IPS-20b (cell line): ENCODE data around the gene RRBP1.

Source experiments
- H3K27ac ChIP-seq: one replicate; pipeline ENCODE4 v1.5.1; 2013; ENCODE audit warnings: low read length
- H3K27me3 ChIP-seq: 2 replicates; pipeline ENCODE4 v1.6.1; 2013; ENCODE audit warnings: mild to moderate bottlenecking, low read length, inconsistent platforms; ENCODE audit not compliant: insufficient read depth
- H3K36me3 ChIP-seq: 2 replicates; pipeline ENCODE4 v1.6.1; 2013; ENCODE audit warnings: low read depth, mild to moderate bottlenecking, inconsistent platforms, low read length, moderate library complexity; ENCODE audit not compliant: insufficient read depth
- H3K4me1 ChIP-seq: 2 replicates; pipeline ENCODE4 v1.6.1; 2013; ENCODE audit warnings: mild to moderate bottlenecking, control low read depth, inconsistent platforms, low read length, moderate library complexity; ENCODE audit not compliant: insufficient read depth
- H3K4me3 ChIP-seq: 2 replicates; pipeline ENCODE4 v1.5.1; 2013; ENCODE audit warnings: mild to moderate bottlenecking, low read length, inconsistent platforms
- H3K9ac ChIP-seq: 2 replicates; pipeline ENCODE4 v1.6.1; 2013; ENCODE audit warnings: low read depth, mild to moderate bottlenecking, inconsistent platforms, low read length, moderate library complexity
- H3K9me3 ChIP-seq: 2 replicates; pipeline ENCODE4 v1.6.1; 2013; ENCODE audit warnings: mild to moderate bottlenecking, low read depth, low read length, inconsistent platforms; ENCODE audit not compliant: insufficient read depth

RRBP1 gene

GRCh38 chr20:17669306-17669931, 12.6 kb downstream of the RRBP1 start:
- Histone ChIP-seq H3K9ac (no peak overlapping the region), H3K27ac (no peak overlapping the region), H3K36me3 (0 out of 2 replicates have a peak, but pooled peaks cover 9% of the 10 kb centered on the region)

DNA sequence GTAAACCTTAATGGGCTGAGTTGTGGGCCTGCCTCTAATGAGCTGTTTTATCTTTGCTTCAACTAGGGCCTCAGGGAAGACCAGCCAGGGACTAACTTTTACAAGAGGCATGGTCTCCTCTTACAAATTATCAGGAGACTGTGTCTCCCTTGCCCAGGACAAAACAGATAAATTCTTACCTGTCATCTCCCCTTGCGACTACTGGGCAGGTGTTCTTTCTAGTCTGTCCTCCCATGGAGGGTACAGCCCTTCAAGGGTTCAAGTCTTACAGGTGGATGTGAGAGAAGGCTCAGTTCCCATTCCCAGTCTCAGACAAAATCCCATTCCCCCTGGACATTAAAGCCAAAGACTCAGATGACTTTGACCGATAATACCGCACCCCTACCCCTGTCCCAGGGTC, 13.6 kb downstream of the RRBP1 start:
- Histone ChIP-seq H3K9me3 (no peaks in the 10 kb centered on the region), H3K4me1 (peaks cover 8% of the 10 kb centered on the region; the same call in 1 of the 2 replicates), H3K4me3 (no peak overlapping the region), H3K9ac (no peak overlapping the region), H3K36me3 (0 out of 2 replicates have a peak, but pooled peaks cover 9% of the 10 kb centered on the region), H3K27ac (no peak overlapping the region), H3K27me3 (no peaks in the 10 kb centered on the region)

More at GRCh38 chr20:17669306-17669931, 12.6 kb downstream of the RRBP1 start:
- H3K4me3 ChIP-seq = no peak overlapping the region
- H3K27me3 ChIP-seq = no peaks in the 10 kb centered on the region
- peaks cover 3% of the 10 kb centered on the region; the same call in 1 of the 2 replicates for H3K4me1 ChIP-seq
- no peaks in the 10 kb centered on the region for H3K9me3 ChIP-seq

DNA sequence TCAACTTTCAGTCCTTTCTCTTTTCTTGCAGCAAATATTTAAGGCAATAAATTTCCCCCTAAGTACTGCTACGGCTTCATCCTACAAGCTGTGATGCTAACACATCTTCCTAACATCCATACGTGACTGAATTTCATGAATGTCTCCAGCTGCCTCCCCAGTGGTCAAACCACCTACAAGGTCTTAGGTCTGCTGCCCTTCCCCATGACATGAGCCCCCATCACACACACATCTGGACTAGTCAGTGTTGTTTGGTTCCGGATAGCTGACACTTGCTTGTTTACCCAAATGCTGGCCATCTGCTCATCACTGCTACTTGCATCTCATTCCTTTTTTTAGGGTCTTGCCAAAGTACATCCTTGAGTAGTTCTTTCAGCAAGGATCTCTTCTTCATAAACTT, 14.6 kb downstream of the RRBP1 start:
- Histone ChIP-seq H3K9me3 (no peaks in the 10 kb centered on the region), H3K36me3 (0 out of 2 replicates have a peak, but pooled peaks cover 9% of the 10 kb centered on the region), H3K4me1 (peaks cover 13% of the 10 kb centered on the region; the same call in 1 of the 2 replicates), H3K4me3 (no peak overlapping the region), H3K27ac (no peak overlapping the region), H3K9ac (no peak overlapping the region), H3K27me3 (no peaks in the 10 kb centered on the region)

- Histone ChIP-seq H3K36me3 (0 out of 2 replicates have a peak, but pooled peaks cover 9% of the 10 kb centered on the region), H3K9ac (no peak overlapping the region), H3K4me1 (peaks cover 13% of the 10 kb centered on the region; the same call in 1 of the 2 replicates), H3K4me3 (no peak overlapping the region), H3K9me3 (no peaks in the 10 kb centered on the region), H3K27ac (no peak overlapping the region), H3K27me3 (no peaks in the 10 kb centered on the region)
Measured at GRCh38 chr20:17666481-17666880, 15.6 kb downstream of the RRBP1 start.

DNA sequence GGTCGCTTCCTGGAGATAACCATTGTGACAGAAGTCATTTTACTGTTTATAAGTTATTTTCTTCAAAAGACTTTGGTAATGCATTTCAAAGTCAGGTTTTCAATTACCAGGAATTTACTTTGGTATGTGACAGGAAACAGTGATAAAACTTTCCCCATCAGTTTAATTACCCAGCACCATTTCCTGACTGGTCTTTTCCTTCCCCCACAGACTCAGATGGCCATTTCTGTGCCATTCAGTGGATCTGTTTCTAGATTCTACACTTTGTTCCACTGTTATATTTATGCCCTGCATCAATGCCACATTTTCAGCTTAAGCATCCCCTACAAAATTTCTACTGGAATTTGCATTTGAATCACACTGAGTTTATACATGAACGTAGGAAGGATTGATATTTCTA, 16.3 kb downstream of the RRBP1 start:
- Histone ChIP-seq H3K9ac (no peak overlapping the region), H3K4me1 (peaks cover 13% of the 10 kb centered on the region; the same call in 1 of the 2 replicates), H3K27ac (no peak overlapping the region), H3K9me3 (no peaks in the 10 kb centered on the region), H3K27me3 (no peaks in the 10 kb centered on the region), H3K4me3 (no peak overlapping the region), H3K36me3 (0 out of 2 replicates have a peak, but pooled peaks cover 7% of the 10 kb centered on the region)

DNA sequence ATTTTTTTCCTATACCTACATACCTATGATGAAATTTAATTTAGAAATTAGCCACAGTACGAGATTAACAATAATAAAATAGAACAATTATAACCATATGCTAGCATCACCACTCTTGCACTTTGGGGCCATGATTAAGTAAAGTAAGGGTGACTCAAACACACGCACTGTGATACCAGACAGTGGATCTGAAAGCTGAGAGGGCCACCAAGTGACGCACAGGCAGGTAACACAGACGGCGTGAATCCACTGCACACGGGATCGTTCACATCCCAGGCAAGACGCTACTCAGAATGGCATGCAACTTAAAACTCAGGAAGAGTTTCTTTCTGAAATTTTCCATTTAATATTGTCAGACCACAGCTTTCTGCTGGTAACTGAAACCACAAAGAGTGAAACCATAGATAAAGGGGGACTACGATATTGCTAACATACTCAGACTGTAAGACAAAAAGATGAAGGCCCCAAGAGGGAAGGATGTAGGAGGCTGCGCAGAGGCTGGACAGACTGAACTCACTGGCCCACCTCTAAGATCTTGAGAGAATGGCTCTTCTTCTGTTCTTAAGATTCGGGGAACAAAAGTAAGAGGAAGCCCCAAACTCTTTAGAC, 17.9 kb downstream of the RRBP1 start:
- H3K9me3 ChIP-seq = no peaks in the 10 kb centered on the region
- no peak overlapping the region for H3K9ac ChIP-seq
- H3K36me3 ChIP-seq = peaks cover 17% of the 10 kb centered on the region
- H3K4me1 ChIP-seq = peaks cover 10% of the 10 kb centered on the region; the same call in 1 of the 2 replicates
- no peak overlapping the region for H3K4me3 ChIP-seq
- H3K27me3 ChIP-seq = no peaks in the 10 kb centered on the region
- no peak overlapping the region for H3K27ac ChIP-seq

GRCh38 chr20:17663486-17663885, 18.6 kb downstream of the RRBP1 start:
- Histone ChIP-seq H3K36me3 (peaks cover 20% of the 10 kb centered on the region), H3K27me3 (no peaks in the 10 kb centered on the region), H3K27ac (no peak overlapping the region), H3K9ac (no peak overlapping the region), H3K9me3 (peaks cover 2% of the 10 kb centered on the region), H3K4me1 (peaks cover 10% of the 10 kb centered on the region; the same call in 1 of the 2 replicates), H3K4me3 (no peak overlapping the region)

GRCh38 chr20:17663040-17663399, 19.0 kb downstream of the RRBP1 start:
- Histone ChIP-seq H3K9me3 (peaks cover 5% of the 10 kb centered on the region), H3K36me3 (peaks cover 24% of the 10 kb centered on the region), H3K4me3 (no peak overlapping the region), H3K27me3 (no peaks in the 10 kb centered on the region), H3K4me1 (peaks cover 10% of the 10 kb centered on the region; the same call in 1 of the 2 replicates), H3K9ac (no peak overlapping the region), H3K27ac (no peak overlapping the region)

GRCh38 chr20:17662333-17663039, 19.6 kb downstream of the RRBP1 start:
- Histone ChIP-seq H3K9me3 (peaks cover 5% of the 10 kb centered on the region), H3K4me3 (no peak overlapping the region), H3K27me3 (no peaks in the 10 kb centered on the region), H3K9ac (no peak overlapping the region), H3K36me3 (peaks cover 26% of the 10 kb centered on the region), H3K4me1 (peaks cover 10% of the 10 kb centered on the region; the same call in 1 of the 2 replicates), H3K27ac (no peak overlapping the region)

- H3K27ac ChIP-seq = no peak overlapping the region
Measured at GRCh38 chr20:17661121-17661744, 20.8 kb downstream of the RRBP1 start.

GRCh38 chr20:17660667-17661066, 21.4 kb downstream of the RRBP1 start:
- Histone ChIP-seq H3K27me3 (no peaks in the 10 kb centered on the region), H3K9me3 (peaks cover 5% of the 10 kb centered on the region), H3K27ac (no peak overlapping the region), H3K36me3 (peaks cover 35% of the 10 kb centered on the region), H3K4me3 (no peak overlapping the region), H3K4me1 (peaks cover 17% of the 10 kb centered on the region; the same call in 1 of the 2 replicates), H3K9ac (no peak overlapping the region)

More at GRCh38 chr20:17661121-17661744, 20.8 kb downstream of the RRBP1 start:
- H3K27me3 ChIP-seq = no peaks in the 10 kb centered on the region
- H3K9me3 ChIP-seq = peaks cover 5% of the 10 kb centered on the region
- H3K4me3 ChIP-seq = no peak overlapping the region
- H3K4me1 ChIP-seq = peaks cover 11% of the 10 kb centered on the region; the same call in 1 of the 2 replicates
- H3K36me3 ChIP-seq = peaks cover 31% of the 10 kb centered on the region
- no peak overlapping the region for H3K9ac ChIP-seq
